Stimulated activated CD8-positive, alpha-beta memory T cell treated with anti-CD3 and anti-CD28 coated beads, Interleukin-15, amount 100 ng/mL, for 1 hour (primary cell): ENCODE results near the gene ZNF75A.
"Not testable (repeated sequence)": the region's sequence is repeated elsewhere in the genome, so short reads cannot be mapped to it uniquely, and the experiment has no call there.

Source experiments
- DNase-seq: peaks from one replicate; pipeline ENCODE4 v3.0.0-alpha.2; 2020; ENCODE audit warnings: low read depth

ZNF75A gene

DNA sequence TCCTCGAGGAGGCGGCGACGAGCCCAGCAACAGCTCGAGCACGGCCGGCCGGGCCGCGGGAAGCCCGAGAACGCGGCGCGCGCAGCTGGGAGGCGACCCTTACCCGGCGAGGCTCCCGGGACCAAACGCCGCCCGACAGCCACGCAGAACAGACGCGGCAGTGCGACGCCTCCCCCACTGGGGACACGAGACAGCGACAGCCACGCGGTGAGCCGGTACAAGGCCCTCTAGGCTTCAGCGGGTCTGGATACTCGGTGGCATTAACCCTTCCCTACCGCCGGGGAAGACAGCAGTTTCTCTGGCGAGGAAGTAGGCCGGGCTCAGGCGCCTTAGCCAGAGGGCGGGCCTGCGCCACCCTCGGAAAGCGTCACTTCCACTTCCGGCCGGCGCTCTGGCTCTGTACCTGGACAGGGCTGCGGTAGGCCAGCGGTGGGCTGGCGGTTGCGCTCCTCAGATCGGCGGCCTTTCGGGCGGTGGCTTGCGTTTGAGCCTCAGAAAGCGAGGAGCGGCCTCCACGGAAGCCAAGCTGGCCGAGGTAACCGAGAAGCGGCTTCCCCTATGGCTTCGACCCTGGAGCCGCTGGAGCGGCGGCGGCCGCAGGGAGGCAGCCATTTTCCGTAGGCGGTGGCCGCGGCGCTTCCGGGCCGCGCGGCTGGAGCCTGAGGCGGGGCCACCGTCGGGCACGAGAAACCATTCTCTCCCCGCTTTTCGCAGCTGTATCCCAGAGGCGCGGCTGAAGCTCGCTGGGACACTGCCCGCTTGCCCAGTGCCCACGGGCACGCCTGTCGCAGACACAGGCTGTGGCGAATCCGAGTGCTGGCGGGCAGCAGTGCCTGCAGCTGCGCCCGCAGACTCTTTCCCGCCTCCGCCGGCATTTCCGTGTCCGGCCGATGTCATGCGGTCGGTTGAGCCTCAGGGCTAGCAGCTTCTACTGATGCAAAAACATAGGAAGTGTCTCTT, at the start of gene ZNF75A, which contains the start of gene TIGD7:
Gene ZNF75A (plus strand): TSS at position 389 of the 960 bp plus-strand sequence. CDS start 2,932 bp downstream, outside the sequence.
Gene TIGD7 (minus strand): TSS at position 322 of the 960 bp plus-strand sequence. CDS start 4,816 bp downstream, outside the sequence.
- DNase-seq = peak; percentile 51

GRCh38 chr16:3256146-3256865, 49.0 kb upstream of the ZNF75A start, which contains the start of gene MEFV:
TSS of gene MEFV (minus strand) at chr16:3256633. CDS start at chr16:3256587, 46 bp downstream.
- DNase-seq = no peak

- no peak for DNase-seq
These were observed 48.3 kb upstream of the ZNF75A start for GRCh38 chr16:3256866-3257465.

DNA sequence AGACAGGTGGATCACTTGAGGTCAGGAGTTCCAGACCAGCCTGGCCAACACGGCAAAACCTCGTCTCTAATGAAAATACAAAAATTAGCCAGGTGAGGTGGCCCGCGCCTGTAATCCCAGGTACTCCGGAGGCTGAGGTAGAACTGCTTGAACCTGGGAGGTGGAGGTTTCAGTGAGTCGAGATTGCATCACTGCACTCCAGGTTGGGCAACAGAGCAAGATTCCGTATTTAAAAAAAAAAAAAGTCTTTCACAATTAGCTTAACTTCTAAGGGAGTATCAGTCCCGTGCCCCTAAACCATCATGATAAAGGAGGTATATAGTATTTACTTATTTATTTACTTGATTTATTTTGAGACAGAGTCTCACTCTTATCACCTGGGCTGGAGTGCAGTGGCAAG, 45.5 kb upstream of the ZNF75A start:
- DNase-seq = no peak

- DNase-seq = no peak
These were observed 42.8 kb upstream of the ZNF75A start for GRCh38 chr16:3262517-3262916.

- peak; percentile 92 for DNase-seq
These were observed 40.9 kb upstream of the ZNF75A start for GRCh38 chr16:3264137-3265036.

DNA sequence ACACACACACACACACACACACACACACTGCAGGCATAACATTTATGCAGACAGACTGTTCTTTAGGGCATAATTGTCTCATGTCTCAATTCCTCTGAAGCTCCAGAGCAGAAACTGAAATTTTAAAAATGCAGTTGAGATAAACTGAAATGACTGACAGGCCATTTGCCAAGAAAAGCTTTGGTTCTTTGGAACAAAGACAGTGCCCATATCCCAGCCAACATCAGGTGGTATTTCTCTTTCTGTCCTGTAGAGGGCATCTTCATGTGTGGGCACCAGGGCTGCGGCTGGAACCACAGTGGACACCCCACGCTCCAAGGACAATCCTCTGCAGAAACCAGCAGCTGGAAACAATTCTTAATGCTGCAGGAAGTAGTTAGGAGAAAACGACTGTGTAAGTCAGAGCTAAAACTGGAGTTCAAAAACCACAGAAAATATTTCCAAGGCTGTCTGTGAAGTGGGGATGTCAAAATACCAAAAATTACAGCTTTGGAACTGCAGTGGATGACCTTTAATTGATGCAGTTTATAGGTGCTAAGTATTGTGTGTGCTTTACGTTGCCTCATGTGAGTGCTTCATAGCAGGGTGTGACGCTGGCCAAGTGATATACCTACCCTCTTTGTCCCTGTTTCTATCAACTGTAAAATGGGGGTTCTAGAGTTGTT, 38.3 kb upstream of the ZNF75A start:
- DNase-seq = no peak

DNA sequence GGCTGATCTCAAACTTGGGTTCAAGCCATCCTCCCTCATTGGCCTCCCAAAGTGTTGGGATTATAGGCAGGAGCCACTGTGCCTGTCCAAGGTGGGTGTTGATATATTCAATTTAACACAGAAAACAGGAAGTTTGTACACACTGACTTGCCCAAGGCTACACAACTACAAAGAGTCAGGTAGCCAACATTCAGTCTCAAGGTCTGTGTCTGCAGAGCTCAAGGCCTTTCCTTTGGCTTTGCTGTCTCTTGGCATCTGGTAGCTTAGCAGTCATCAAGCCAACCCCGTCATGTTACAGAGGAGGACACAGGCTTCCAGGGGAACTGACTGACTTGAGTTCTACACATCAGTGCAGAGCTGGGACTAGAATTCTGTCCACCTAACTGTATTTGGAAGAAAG, 37.0 kb upstream of the ZNF75A start:
- no peak for DNase-seq

- DNase-seq = not testable (repeated sequence)
These were observed 34.6 kb upstream of the ZNF75A start for GRCh38 chr16:3270718-3271117.

DNA sequence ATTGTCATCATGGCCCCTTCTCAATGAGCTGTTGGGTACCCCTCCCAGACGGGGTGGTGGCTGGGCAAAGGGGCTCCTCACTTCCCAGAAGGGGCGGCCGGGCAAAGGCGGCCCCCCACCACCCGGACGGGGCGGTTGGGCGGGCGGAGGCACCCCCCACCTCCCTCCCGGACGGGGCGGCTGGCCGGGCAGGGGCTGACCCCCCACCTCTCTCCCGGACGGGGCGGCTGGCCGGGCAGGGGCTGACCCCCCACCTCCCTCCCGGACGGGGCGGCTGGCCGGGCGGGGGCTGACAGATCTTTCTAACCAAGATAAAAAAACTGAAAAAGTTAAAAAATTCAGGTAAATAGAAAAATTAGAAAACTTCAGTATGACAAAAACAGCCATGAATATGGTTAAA, 34.0 kb upstream of the ZNF75A start:
- DNase-seq = not testable (repeated sequence)

- DNase-seq = no peak
These were observed 30.8 kb upstream of the ZNF75A start for GRCh38 chr16:3274490-3274889.

- DNase-seq = no peak
These were observed 30.4 kb upstream of the ZNF75A start for GRCh38 chr16:3274947-3275346.

- DNase-seq = no peak
These were observed 28.6 kb upstream of the ZNF75A start for GRCh38 chr16:3276679-3277078.

GRCh38 chr16:3281222-3281820, 24.0 kb upstream of the ZNF75A start:
- DNase-seq = no peak

GRCh38 chr16:3282103-3282729, 23.1 kb upstream of the ZNF75A start:
- DNase-seq = no peak

DNA sequence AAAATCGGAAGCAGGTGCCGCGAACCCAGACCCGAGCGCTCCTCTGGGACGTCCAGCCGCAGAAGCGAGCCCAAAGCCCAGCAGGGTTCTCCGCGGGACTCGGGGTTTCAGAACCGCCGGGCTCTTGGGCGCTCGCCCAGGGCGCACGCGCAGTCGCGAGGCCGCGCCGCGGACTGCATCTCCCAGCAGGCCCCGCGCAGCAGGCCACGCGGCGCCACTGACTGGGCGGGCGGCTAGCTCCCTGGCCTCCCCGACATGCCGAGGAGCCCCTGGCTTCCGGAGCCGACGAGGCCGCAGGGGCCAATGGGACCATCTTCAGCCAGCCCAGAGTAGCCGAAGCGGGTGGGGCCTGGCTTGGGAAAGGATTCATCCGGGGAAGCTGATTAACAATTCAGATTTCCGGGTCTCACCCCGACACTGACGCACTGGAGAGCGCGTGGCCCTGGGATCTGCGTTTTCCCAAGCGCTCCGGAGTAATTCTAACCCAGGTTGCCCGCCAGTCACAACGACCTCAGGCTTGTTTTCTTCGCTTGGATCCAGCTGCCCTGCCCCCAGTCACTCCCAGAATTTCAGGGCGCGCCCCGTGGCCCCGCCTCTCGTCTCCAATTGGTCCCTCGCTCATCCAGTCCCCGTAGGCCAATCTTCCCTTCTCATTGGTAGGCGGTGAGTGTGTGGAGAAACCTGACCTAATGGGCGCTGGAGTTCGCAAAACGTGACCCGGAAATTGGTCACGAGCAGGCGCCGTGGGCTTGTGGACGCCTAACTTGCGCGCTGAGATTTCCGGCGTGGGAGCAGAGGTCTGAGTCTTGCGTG, 22.4 kb upstream of the ZNF75A start, which contains the start of gene ZNF263:
Gene ZNF263 (plus strand): TSS at position 762 of the 813 bp plus-strand sequence. CDS start 328 bp downstream, outside the sequence.
- DNase-seq = peak; percentile 84

DNA sequence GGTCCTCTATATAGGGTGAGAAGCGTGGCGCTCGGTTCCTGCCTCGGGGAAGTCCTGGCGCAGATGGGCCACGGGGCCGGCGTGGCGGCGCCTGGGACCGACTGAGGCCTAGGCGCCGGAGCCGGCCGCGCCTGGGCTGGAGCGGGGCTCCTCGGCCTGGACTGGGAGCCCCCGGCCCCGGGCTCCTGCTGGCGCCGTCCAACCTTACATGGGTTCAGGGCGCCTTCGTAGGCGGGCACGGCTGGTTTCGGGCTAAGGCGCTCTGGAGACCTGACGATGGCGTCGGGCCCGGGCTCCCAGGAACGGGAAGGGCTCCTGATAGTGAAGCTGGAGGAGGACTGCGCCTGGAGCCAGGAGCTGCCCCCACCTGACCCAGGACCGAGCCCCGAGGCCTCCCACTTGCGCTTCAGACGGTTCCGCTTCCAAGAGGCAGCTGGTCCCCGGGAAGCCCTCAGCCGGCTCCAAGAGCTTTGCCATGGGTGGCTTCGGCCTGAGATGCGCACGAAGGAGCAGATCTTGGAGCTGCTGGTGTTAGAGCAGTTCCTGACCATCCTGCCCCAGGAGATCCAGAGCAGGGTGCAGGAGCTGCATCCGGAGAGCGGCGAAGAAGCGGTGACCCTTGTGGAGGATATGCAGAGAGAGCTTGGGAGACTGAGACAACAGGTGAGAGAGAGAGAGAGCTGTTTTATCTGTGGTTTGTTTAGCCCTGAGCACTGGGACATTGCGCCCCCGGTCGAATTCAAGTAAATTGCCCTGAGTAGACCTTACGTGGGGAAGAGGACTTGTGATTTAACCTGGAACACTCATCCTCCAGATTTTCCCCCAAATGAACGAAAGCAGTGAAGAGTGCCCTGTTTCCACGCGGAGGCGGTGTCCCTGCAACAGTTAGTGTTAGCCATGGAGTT, 21.5 kb upstream of the ZNF75A start:
- DNase-seq = no peak

DNA sequence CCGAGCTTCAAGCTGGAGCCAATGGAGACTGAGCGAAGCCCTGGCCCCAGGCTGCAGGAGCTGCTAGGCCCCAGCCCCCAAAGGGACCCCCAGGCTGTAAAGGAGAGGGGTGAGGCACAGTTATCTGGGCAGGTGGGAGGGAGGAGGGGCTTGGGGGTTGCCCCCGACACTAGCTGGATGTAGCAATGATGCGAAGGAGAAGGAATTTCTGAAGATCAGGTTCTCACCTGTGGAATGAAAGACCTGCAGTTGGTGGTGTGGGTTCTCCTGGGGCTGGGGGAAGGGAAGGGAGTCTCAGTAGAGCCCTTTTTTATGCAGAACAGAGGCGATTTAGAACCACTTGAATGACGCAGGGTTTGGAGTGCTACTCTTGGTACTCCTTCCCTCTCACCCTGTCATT, 20.2 kb upstream of the ZNF75A start:
- no peak for DNase-seq
